Measurements from ENCODE around the gene CSMD2.

DNA sequence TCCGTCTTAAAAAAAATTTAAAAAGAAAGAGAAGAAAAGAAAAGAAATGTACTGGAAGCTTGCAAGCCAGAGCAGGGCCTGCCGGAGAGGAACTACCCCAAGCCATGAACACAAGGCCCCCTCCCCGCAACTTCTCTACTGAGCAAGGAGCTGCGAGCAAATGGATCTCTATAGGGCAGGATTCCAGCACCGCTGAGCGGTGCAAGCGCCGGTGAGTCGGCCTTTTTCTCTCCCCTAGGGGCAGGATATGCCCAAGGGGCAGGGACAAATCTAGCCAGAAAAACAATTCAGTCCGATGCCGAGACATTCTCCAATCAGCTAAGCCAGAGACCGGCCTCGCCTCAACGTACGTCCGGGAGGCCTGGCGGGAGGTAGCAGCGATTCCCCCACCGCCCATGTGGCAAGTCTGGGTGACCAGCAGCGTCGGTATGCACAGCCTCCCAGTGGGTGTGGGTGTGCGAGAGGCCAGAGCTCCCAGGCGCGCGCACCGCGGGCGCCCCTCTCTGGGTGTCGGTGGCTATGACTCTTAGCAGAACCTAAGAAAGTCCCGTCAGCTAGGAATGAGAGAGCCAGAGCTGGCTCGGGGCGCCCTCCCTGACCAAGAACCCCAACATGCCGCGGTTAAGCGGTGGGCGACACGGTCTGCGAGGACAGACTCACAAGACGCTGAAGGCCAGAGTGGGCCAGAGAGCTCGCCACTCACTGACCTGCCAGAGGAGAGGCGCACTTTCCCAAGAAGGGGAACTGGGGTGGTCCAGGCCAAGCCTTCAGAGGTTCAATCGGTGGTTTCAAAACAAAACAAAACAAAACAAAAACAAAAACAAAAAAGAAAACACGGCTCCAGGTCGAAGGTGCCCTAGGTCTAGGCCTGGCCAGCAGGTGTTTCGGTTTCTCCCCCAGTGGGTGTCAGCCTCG lies 1.9 kb downstream of the CSMD2 start:
- no peak for TF ChIP-seq POLR2A (IDR thresholded peaks at IDR 0.05)
- TF ChIP-seq CTCF (IDR thresholded peaks at IDR 0.05) = peak in 3 of 4 experiments; percentile 17 to 31 (median 26)
